LoVo (cell line): Measurements from ENCODE around the gene DCLK1.

Experiments
- DNase-seq: peaks from one replicate; pipeline ENCODE4 v3.0.0-alpha.2; 2016; ENCODE audit warnings: low spot score

Gene DCLK1

DNA sequence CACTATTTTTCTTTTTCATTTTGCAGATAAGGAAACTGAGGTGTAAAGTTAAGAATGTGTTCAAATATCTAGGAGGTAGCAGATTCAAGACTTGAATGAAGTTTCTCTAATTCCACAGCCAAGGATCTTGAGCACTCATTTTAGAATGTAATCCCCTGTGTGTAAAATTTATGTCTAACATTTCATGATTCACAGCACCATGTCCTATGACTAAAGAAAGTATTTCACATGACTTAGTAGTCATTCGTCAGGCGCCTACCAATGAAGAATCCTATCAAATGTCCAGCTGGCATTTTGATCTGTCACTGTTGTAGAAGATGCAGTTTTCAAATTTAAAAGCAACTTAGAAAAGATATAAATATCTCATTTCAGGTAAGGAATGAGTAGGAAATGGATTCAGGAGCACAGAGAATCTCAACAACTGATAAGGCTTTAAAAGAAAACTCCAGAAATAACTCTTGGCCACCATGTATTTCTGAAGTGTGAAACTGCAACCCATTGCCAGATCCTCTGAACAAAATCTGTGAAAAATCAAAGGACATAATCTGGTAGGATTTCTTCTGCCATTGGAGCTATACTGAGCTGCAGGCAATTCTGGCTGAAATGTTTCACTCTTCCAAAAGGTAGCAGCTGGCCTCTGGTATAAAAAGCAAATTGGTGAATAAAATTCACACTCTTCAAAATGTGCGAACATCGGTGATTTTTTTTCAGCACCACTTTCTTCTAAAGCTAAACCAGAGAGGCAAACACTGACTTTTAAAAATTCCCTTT, 92.2 kb downstream of the DCLK1 start:
- no peak for DNase-seq

- no peak for DNase-seq
Observed at GRCh38 chr13:36033035-36033434, 98.1 kb downstream of the DCLK1 start.

- DNase-seq, result no peak
Observed at GRCh38 chr13:36031490-36031889, 99.7 kb downstream of the DCLK1 start.

DNA sequence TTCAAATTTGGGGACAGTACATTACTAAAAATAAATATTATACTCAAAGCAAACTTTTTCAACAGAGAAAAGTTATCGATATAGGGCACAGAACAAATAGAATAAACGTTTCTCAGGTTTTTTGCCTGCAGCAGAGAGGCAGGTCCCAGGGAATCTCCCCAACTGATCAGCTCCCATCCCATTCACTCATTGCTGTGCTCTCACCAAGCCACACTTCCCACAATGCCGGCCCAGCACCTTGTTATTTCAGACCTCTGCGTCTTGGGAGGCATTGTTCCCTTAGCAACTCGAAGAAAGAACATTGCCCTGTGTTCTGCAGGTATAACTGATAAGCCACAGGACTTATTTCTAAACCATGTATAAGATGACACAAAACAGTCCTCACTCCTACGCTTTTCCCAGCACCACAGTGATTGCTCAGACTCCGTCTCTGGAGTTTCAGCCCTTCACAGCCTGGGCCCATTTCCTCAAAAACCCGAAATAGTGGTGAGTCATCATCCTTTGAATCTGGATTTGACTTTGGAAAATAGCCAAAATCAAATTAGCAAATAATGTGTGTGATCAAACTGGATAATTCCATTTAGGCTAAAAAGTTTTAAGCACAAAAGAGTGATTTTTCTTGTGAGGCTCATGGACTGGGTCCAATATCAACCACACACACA, 100.4 kb downstream of the DCLK1 start:
- no peak for DNase-seq

GRCh38 chr13:36029166-36029565, 102.0 kb downstream of the DCLK1 start:
- no peak for DNase-seq

- DNase-seq, result no peak
Observed at GRCh38 chr13:36028359-36029025, 102.7 kb downstream of the DCLK1 start.

DNA sequence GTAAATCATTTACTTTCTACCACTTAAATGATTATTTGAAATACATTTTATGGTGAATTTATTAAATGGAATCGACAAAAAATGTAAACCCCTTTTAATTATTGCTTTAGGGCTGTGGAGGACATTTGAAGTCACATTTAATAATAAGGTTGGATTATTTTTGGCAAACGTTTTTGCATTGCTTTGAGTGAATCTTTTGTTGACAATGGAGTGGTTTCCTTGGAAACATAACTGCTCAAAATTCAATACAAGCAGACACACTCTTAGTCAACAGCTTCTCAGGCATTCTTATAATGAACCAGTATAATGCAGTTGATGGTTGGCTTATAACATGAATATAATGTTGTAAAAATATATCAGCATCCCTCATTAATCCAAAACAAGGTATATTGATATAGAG, 104.7 kb downstream of the DCLK1 start:
- no peak for DNase-seq

DNA sequence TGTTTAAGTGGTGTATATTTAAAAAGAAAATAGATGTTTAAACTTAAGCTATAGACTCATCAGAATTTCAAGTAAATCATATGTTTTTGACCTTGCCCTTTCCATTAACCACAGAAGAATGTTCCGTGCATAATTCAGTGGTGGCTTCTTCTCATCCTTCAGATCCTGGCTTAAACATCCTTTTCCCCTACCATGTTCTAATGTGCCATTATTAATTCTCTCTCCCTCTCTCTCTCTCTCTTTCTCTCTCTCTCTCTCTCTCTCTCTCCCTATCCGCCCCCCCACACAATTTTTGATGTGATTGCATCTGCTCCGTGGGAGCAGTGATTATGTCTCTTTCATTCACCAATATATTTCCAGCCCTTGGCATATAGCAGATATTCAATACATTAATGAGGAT, 116.4 kb downstream of the DCLK1 start:
- DNase-seq, result no peak

DNA sequence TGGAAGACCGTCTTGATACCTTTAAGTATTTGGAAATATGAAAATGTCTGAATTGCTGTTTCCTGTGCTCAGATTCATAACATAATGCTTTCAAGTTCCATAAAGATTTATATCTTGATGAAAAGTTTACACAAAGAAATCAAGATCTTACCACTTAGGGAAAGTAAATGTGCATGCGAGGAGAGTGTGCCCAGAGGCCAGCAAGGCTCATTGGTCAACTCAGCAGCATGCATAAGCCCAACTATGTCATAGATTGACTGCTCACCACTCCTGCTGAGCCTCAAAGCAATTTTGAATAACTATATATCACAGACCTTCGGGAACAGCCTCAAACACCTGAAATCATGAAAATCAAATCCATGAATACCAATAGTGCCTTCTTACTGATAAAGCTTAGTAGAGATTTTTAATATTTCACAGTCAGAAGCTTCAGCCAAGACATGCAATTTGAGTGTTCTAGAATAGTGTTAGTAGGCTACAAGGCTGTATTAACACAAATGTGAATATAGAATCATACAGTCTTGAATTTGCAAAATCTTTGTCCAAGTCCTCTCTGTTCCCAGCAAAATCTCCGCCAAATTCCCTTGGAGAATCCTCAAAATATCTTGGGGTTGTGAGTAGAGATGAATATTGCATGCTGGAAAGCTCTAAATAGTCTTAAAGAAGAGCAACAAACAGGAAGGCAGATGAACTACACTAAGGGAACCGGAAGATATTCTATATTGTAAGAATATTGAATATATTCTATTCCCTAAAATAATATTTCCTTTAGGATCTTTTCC, 124.1 kb downstream of the DCLK1 start:
- DNase-seq, result no peak

DNA sequence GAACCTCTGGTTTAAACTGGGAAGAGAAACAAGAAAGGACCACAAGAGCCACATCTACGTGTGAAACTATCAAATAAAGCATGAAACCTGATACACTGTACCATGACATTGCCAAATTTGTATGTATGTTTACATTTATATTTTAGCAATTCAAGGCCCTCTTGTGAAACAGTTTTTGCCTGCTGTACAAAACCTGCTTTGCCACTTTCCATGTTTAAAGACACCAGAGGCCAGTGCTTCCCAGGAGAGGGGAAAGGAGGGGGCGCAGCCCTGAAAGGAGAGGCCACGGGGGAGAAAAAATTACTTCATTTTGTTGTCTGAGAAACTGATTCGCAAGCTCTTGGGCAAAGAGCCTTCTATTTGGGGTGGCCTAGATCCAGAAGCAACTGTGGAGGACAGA, 124.8 kb downstream of the DCLK1 start:
- no peak for DNase-seq

DNA sequence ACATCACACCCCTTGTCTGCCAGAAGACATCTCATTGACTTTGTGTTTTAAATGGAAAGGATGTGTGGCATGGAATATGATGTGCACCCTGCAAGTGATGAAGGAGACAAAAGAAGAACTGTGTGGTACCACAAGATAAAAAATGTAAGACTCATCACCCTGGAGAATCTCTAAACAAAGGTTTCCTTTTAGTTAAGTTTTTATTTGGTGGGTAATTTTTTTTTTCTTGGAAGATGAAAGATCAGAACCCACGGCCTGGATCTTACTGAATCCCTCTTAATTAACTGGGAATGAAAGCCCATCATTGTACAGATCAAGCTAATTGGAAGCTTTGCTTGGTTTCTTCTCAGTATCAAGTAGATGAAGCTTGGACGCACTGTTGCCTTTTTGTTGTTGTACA, 129.6 kb downstream of the DCLK1 start:
- DNase-seq, result no peak

DNA sequence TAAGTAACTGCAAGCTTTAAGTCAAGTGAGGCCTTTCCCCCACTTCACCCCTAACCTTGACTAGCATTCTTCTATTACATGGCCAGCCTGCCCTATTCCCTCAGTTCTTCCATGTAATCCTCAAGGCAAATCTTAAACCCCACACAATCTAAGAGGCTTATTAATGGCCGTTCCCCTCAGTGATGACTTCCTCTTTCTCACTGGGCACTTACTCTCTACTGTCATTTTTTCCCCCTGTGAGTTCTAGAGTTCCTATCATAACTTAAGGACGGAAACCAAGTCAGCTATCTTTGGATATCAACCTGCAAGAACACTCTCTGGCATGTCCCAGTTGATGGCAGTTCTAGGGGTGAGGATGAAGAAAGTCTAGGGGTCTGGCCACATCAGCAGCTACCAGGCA, 131.2 kb downstream of the DCLK1 start:
- DNase-seq, result no peak

DNA sequence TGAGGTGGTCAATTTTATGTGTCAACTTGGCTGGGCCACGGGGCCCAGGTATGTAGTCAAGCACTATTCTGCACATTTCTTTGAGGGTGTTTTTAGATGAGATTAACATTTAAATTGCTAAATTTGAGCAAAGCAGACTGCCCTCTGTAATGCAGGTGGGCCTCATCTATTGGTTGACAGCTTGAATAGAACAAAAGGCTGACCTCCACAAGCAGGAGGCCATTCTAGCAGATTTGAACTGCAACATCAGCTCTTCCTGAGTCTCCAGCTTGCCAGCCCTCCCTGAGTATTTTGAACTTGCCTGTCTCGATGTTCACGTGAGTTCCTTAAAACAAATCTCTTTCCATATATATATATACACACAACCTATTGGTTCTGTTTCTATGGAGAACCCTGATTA, 134.8 kb downstream of the DCLK1 start:
- DNase-seq, result no peak

DNA sequence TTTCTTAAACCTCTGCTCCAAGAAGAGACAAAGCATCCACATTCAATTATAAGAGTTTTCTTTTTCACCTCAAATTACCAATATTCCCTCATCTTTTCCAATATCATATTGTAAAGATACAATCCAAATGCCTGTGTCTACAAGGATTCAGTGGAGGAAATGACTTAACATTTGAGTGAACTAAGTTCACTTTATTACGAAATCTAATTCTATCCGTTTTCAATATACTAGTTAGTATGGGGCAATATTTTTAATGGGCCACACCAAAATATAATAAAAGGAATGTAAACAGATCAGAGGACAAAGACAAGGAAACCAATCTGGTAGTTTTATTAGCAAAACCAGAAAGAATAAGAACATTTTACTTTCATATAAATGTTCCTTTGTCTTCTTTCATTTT, 136.0 kb downstream of the DCLK1 start:
- no peak for DNase-seq

GRCh38 chr13:35994131-35994966, 136.8 kb downstream of the DCLK1 start:
- no peak for DNase-seq

DNA sequence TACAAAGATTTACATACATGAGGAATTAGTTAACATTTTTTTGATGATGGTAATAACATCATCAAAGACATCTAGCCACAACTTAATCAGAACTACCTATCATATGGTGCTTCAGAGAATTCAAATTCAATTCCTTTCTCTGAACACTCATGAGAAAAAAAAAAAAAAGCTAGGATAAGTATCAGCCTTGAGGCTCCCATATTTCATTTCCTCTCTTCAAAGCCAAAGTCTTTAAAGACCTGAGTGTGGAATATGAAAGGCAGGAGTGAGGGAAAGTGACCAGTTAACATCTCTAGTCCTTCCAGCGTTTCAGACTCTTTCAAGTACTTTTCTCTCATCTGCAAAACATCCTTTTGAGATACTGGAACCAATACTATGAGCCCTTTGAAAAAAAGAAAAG, 137.5 kb downstream of the DCLK1 start:
- DNase-seq, result no peak

DNA sequence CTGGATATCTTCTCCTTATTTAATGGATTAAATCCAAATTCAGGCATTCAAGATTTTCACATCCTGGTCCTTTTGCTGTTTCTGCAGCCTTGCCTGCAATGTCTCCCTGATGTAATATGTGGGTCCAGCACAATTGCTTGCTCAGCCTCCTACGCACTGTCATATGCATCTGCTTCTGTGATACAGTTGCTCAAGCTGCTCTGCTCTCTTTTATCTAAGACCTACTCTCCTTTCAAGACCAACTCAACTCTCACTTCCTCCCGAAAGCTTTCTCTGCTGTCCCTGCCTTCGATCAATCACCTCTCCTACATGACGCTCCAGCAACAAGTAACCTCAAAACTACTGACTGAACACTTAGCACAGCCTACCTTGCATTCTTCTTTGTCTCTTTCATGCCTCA, 138.2 kb downstream of the DCLK1 start:
- no peak for DNase-seq

GRCh38 chr13:35990196-35990595, 141.0 kb downstream of the DCLK1 start:
- no peak for DNase-seq

DNA sequence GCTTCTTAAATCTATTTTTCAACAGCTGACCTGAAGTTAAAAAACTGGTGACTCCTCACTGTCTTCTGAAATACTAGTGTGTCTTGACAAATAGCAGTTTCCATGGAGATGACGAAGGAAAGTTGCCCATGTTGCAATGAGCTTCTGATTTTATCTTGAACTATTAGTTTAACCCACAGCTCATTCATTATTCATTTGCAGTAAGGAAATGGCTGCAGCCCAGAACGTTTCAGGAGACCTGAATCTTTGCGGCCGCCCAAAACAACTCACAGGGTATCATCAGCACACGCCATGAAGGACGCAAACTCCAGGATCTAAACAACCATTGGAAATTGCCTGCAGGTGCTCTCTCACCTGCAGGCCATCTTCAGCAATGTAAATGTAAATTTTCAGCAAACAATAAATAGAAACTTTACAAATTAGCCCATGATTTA, 142.5 kb downstream of the DCLK1 start:
- DNase-seq, result no peak

DNA sequence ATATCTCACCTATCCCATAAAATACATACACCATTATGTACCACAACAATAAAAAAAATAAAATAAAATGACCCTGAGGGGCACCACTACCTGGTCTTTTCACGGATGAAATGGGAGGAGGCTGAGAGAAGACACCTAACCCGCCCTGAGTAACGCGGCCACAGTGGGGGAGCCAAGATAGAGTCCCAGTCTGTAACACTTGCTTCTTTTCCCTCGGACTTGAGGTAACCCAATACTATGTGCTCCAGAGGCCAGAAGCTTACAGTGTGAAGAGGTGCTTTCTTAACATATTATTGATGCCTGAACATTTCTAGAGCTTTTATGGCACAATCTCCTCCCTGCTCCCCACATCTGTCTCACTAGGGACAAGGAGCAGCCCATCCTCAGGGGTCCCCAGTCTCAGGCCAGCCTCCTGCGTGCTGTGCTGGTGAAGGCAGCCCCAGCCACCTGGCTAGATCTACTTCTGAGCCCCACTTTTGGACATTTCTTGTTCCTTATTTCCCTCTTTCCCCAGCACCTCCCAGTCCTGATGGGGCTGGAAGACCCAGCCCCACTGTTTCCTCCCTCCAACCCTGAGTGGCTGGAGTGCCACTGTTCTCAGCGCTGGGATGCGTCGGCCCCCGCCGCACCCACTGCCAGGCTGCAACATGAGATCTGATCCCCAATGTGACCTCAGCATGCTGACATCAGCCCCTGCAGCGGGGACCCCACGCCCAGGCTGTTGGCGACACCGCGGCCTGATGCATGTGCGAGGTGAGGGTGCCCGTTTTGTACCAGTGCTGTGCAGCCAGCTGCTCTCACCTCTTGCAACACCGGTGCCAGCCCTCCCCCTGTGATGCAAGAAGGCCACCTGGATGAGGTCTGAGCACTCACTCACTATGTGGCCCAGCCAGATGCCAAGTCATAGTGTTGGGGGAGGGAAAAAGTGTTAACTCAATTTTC, 143.3 kb downstream of the DCLK1 start:
- no peak for DNase-seq
